ENCODE data around the gene ODR4.

ODR4 gene

GRCh38 chr1:186375152-186375928, at the start of gene ODR4, which contains the start of gene TPR:
TSS of gene ODR4 (plus strand) at chr1:186375838. CDS start at chr1:186379786, 3,948 bp downstream.
TSS of gene TPR (minus strand) at chr1:186375253. CDS start at chr1:186375028, 225 bp downstream.
- ATAC-seq (ENCODE audit: insufficient read depth, low read depth), result peak; percentile 91
- Histone ChIP-seq H3K9ac (ENCODE audit: low read depth, low read length) (peak within 1 kb of the TSS; percentile 70), H3K4me2 (ENCODE audit: insufficient read depth, low read length) (peak within 1 kb of the TSS; percentile 87), H3K4me3 (ENCODE audit: low read depth in 1 of 2, low read length in 2 of 2) (peak within 1 kb of the TSS; percentile 73 to 97), H3K4me1 (ENCODE audit: insufficient read depth, low read length) (peaks cover 46% of the 10 kb centered on the region), H3K27me3 (ENCODE audit: insufficient read depth, low read length, poor library complexity) (no peaks in the 10 kb centered on the region), H3K36me3 (ENCODE audit: insufficient read depth, low read length) (peaks cover 34% of the 10 kb centered on the region), H2AFZ (ENCODE audit: low read depth, low read length) (peak within 1 kb of the TSS; percentile 98), H3K27ac (ENCODE audit: low read length) (peak within 1 kb of the TSS; percentile 99), H3K9me3 (ENCODE audit: insufficient read depth, low read length, severe bottlenecking) (no peaks in the 10 kb centered on the region), H3K79me2 (ENCODE audit: insufficient read depth, low read length) (peaks cover 89% of the 10 kb centered on the region), H4K20me1 (ENCODE audit: insufficient read depth, low read length) (peaks cover 20% of the 10 kb centered on the region)
- TF ChIP-seq, protein P1, sequence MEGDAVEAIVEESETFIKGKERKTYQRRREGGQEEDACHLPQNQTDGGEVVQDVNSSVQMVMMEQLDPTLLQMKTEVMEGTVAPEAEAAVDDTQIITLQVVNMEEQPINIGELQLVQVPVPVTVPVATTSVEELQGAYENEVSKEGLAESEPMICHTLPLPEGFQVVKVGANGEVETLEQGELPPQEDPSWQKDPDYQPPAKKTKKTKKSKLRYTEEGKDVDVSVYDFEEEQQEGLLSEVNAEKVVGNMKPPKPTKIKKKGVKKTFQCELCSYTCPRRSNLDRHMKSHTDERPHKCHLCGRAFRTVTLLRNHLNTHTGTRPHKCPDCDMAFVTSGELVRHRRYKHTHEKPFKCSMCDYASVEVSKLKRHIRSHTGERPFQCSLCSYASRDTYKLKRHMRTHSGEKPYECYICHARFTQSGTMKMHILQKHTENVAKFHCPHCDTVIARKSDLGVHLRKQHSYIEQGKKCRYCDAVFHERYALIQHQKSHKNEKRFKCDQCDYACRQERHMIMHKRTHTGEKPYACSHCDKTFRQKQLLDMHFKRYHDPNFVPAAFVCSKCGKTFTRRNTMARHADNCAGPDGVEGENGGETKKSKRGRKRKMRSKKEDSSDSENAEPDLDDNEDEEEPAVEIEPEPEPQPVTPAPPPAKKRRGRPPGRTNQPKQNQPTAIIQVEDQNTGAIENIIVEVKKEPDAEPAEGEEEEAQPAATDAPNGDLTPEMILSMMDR (IDR thresholded peaks at IDR 0.05; ENCODE audit: borderline replicate concordance, extremely low read depth, low read length, poor library complexity, severe bottlenecking), result peak; percentile 95
- TF ChIP-seq EZH2 (IDR thresholded peaks at IDR 0.05; ENCODE audit: borderline replicate concordance, low read depth, low read length, severe bottlenecking), result no peak
- DNase-seq, result peak; percentile 98

- H3K4me1 ChIP-seq (ENCODE audit: insufficient read depth, low read length), result no peaks in the 10 kb centered on the region
These were observed 49.6 kb upstream of the ODR4 start for GRCh38 chr1:186326009-186326408.

GRCh38 chr1:186327331-186327730, 48.3 kb upstream of the ODR4 start:
- Histone ChIP-seq H3K4me3 (ENCODE audit: low read depth in 1 of 2, low read length in 2 of 2) (no peak overlapping the region), H3K4me1 (ENCODE audit: insufficient read depth, low read length) (no peaks in the 10 kb centered on the region), H3K4me2 (ENCODE audit: insufficient read depth, low read length) (no peak overlapping the region), H3K9ac (ENCODE audit: low read depth, low read length) (no peak overlapping the region), H3K79me2 (ENCODE audit: insufficient read depth, low read length) (no peaks in the 10 kb centered on the region), H3K27ac (ENCODE audit: low read length) (no peak overlapping the region), H3K27me3 (ENCODE audit: insufficient read depth, low read length, poor library complexity) (no peaks in the 10 kb centered on the region), H3K9me3 (ENCODE audit: insufficient read depth, low read length, severe bottlenecking) (no peaks in the 10 kb centered on the region), H2AFZ (ENCODE audit: low read depth, low read length) (no peak overlapping the region), H3K36me3 (ENCODE audit: insufficient read depth, low read length) (peaks cover 87% of the 10 kb centered on the region), H4K20me1 (ENCODE audit: insufficient read depth, low read length) (no peaks in the 10 kb centered on the region)
- no peak for DNase-seq
- ATAC-seq (ENCODE audit: insufficient read depth, low read depth), result no peak
- TF ChIP-seq, protein P1 (IDR thresholded peaks at IDR 0.05; ENCODE audit: borderline replicate concordance, extremely low read depth, low read length, poor library complexity, severe bottlenecking), result no peak
- no peak for TF ChIP-seq EZH2 (IDR thresholded peaks at IDR 0.05; ENCODE audit: borderline replicate concordance, low read depth, low read length, severe bottlenecking)

More at GRCh38 chr1:186326009-186326408, 49.6 kb upstream of the ODR4 start:
- Histone ChIP-seq H3K79me2 (ENCODE audit: insufficient read depth, low read length) (no peaks in the 10 kb centered on the region), H4K20me1 (ENCODE audit: insufficient read depth, low read length) (no peaks in the 10 kb centered on the region), H3K9me3 (ENCODE audit: insufficient read depth, low read length, severe bottlenecking) (no peaks in the 10 kb centered on the region), H2AFZ (ENCODE audit: low read depth, low read length) (no peak overlapping the region), H3K4me3 (ENCODE audit: low read depth in 1 of 2, low read length in 2 of 2) (no peak overlapping the region), H3K27me3 (ENCODE audit: insufficient read depth, low read length, poor library complexity) (no peaks in the 10 kb centered on the region), H3K4me2 (ENCODE audit: insufficient read depth, low read length) (no peak overlapping the region), H3K9ac (ENCODE audit: low read depth, low read length) (no peak overlapping the region), H3K36me3 (ENCODE audit: insufficient read depth, low read length) (peaks cover 87% of the 10 kb centered on the region), H3K27ac (ENCODE audit: low read length) (no peak overlapping the region)
- no peak for DNase-seq
- TF ChIP-seq, protein P1 (IDR thresholded peaks at IDR 0.05; ENCODE audit: borderline replicate concordance, extremely low read depth, low read length, poor library complexity, severe bottlenecking), result no peak
- no peak for TF ChIP-seq EZH2 (IDR thresholded peaks at IDR 0.05; ENCODE audit: borderline replicate concordance, low read depth, low read length, severe bottlenecking)
- no peak for ATAC-seq (ENCODE audit: insufficient read depth, low read depth)

All from DND-41 (cell line).